GM23338 (cell line): Measurements from ENCODE around the gene SPATA4. TPM values are rescaled to one million over a fixed set of nuclear protein-coding genes. Genes with fewer than 3 reads are reported as not detected.

Experiments used
- ATAC-seq: fragments of 200-7000 bp; cut with Tn5 transposase; 3 replicates; pipeline ENCODE4 v1.9.1; 2020
- DNase-seq: peaks from one replicate; pipeline ENCODE4 v3.0.0-alpha.2; 2015; ENCODE audit warnings: low spot score
- H2AFZ ChIP-seq: fragments of 200-600 bp; sonication (generic); 2 replicates; pipeline ENCODE4 v1.8.0; 2016; ENCODE audit warnings: antibody characterized with exemption, mild to moderate bottlenecking, moderate library complexity
- H3F3A ChIP-seq: fragments of 200-600 bp; sonication (generic); replicated peaks from 2 replicates; pipeline ENCODE4 v1.8.0; 2017; ENCODE audit warnings: antibody characterized with exemption, mixed run types, low read depth
- H3K27ac ChIP-seq: fragments of 200-600 bp; sonication (generic); 2 replicates; pipeline ENCODE4 v1.6.1; 2016; ENCODE audit warnings: low read depth
- H3K27me3 ChIP-seq: fragments of 200-600 bp; sonication (generic); 2 replicates; pipeline ENCODE4 v1.8.0; 2016; ENCODE audit warnings: mild to moderate bottlenecking, mixed run types, moderate library complexity; ENCODE audit not compliant: insufficient read depth
- H3K36me3 ChIP-seq: fragments of 200-600 bp; sonication (generic); 2 replicates; pipeline ENCODE4 v1.8.0; 2016; ENCODE audit warnings: mild to moderate bottlenecking; ENCODE audit not compliant: insufficient read depth
- H3K4me1 ChIP-seq: fragments of 200-600 bp; sonication (generic); 2 replicates; pipeline ENCODE4 v1.8.0; 2016; ENCODE audit warnings: mild to moderate bottlenecking, moderate library complexity; ENCODE audit not compliant: insufficient read depth
- H3K4me2 ChIP-seq: fragments of 200-600 bp; sonication (generic); 2 replicates; pipeline ENCODE4 v1.7.1; 2017; ENCODE audit warnings: mixed run types
- H3K4me3 ChIP-seq: fragments of 200-600 bp; sonication (generic); 2 replicates; pipeline ENCODE4 v1.6.1; 2016; ENCODE audit warnings: mixed run types
- H3K79me2 ChIP-seq: fragments of 200-600 bp; sonication (generic); replicated peaks from 2 replicates; pipeline ENCODE4 v1.8.0; 2017; ENCODE audit warnings: mild to moderate bottlenecking; ENCODE audit not compliant: insufficient read depth
- H3K9me2 ChIP-seq: fragments of 200-600 bp; sonication (generic); 2 replicates; pipeline ENCODE4 v1.8.0; 2017; ENCODE audit not compliant: insufficient read depth
- H4K20me1 ChIP-seq: fragments of 200-600 bp; sonication (generic); replicated peaks from 2 replicates; pipeline ENCODE4 v1.8.0; 2017; ENCODE audit warnings: mild to moderate bottlenecking; ENCODE audit not compliant: insufficient read depth
- H3K27ac Mint-ChIP-seq: 2 replicates; pipeline ENCODE4 v1.8.0; 2020; ENCODE audit warnings: inconsistent platforms, mild to moderate bottlenecking, moderate library complexity, mixed read lengths
- H3K27me3 Mint-ChIP-seq: 3 replicates; pipeline ENCODE4 v1.8.0; 2022; ENCODE audit warnings: low read depth, mild to moderate bottlenecking, moderate library complexity, mixed read lengths, inconsistent platforms; ENCODE audit not compliant: insufficient read depth, poor library complexity
- H3K36me3 Mint-ChIP-seq: 3 replicates; pipeline ENCODE4 v1.8.0; 2021; ENCODE audit warnings: low read depth, mild to moderate bottlenecking, inconsistent platforms, moderate library complexity, mixed read lengths
- H3K4me1 Mint-ChIP-seq: 3 replicates; pipeline ENCODE4 v1.8.0; 2020; ENCODE audit warnings: mild to moderate bottlenecking, inconsistent platforms, mixed read lengths
- H3K4me3 Mint-ChIP-seq: 3 replicates; pipeline ENCODE4 v1.8.0; 2021; ENCODE audit warnings: moderate library complexity, mild to moderate bottlenecking, inconsistent platforms, mixed read lengths
- H3K9me3 Mint-ChIP-seq: 3 replicates; pipeline ENCODE4 v1.8.0; 2020; ENCODE audit warnings: moderate library complexity, mild to moderate bottlenecking, inconsistent platforms, mixed read lengths
- CREB1 ChIP-seq: fragments of 250-450 bp; sonication (Bioruptor Pico); IDR thresholded peaks from 2 replicates; pipeline ENCODE4 v1.5.0; 2020; ENCODE audit warnings: low read depth, mild to moderate bottlenecking, moderate library complexity
- ETS1 ChIP-seq: IDR thresholded peaks from 2 replicates; pipeline ENCODE4 v1.6.1; 2016; ENCODE audit warnings: antibody characterized with exemption
- EZH2 ChIP-seq: fragments of 200-600 bp; sonication (generic); IDR thresholded peaks from one replicate; pipeline ENCODE4 v1.8.0; 2017; ENCODE audit warnings: antibody characterized with exemption, mild to moderate bottlenecking, low read depth; ENCODE audit not compliant: unreplicated experiment
- EZH2phosphoT487 ChIP-seq: fragments of 200-600 bp; sonication (generic); IDR thresholded peaks from one replicate; pipeline ENCODE4 v1.8.1; 2018; ENCODE audit warnings: antibody characterized with exemption; ENCODE audit not compliant: unreplicated experiment
- POLR2AphosphoS5 ChIP-seq: IDR thresholded peaks from 2 replicates; pipeline ENCODE4 v1.6.1; 2016; ENCODE audit warnings: antibody characterized with exemption, low read depth
- ZNF331 ChIP-seq: fragments of 250-450 bp; sonication (Bioruptor Pico); IDR thresholded peaks from 2 replicates; pipeline ENCODE4 v1.5.0; 2020; ENCODE audit warnings: low read depth, mild to moderate bottlenecking, moderate library complexity
- ZNF462 ChIP-seq: fragments of 250-450 bp; sonication (Bioruptor Pico); IDR thresholded peaks from 2 replicates; pipeline ENCODE4 v1.5.0; 2020; ENCODE audit warnings: mild to moderate bottlenecking, moderate library complexity
- polyA plus RNA-seq: library from polyadenylated mRNA; unstranded; fragments of >200 nt; fragmentation: Nextera tagmentation; extraction: Ambion mirVana; gene quantifications from 2 replicates; pipeline ENCODE4 v1.2.1, GENCODE V29; 2016
- total RNA-seq: library from RNA; depleted of rRNA; stranded (reverse); fragments of >200 nt; shearing (Covaris generic); gene quantifications from 2 replicates; pipeline ENCODE4 v1.2.3, GENCODE V29; 2014
- TF ChIP-seq, protein P1 (sequence below): IDR thresholded peaks from one replicate; pipeline ENCODE4 v1.6.1; 2018; ENCODE audit warnings: antibody characterized with exemption; ENCODE audit not compliant: unreplicated experiment
- TF ChIP-seq, protein P2 (sequence below), 2 experiments: fragments of 200-600 bp in 1 of 2; sonication (generic) in 1 of 2; conservative IDR thresholded peaks; 2 replicates each; pipeline versions ENCODE4 v1.5.1 to v1.6.1; 2016 to 2017; ENCODE audit warnings: antibody characterized with exemption in 2 of 2, low read depth in 2 of 2, mild to moderate bottlenecking in 2 of 2, moderate library complexity in 1 of 2

SPATA4 gene
- total and polyA plus RNA-seq, 2 experiments from 2014 or later = not detected

- no peak for TF ChIP-seq POLR2AphosphoS5
- TF ChIP-seq ETS1 = no peak
- TF ChIP-seq EZH2phosphoT487 = no peak
- no peak for TF ChIP-seq EZH2
- TF ChIP-seq, protein P1, sequence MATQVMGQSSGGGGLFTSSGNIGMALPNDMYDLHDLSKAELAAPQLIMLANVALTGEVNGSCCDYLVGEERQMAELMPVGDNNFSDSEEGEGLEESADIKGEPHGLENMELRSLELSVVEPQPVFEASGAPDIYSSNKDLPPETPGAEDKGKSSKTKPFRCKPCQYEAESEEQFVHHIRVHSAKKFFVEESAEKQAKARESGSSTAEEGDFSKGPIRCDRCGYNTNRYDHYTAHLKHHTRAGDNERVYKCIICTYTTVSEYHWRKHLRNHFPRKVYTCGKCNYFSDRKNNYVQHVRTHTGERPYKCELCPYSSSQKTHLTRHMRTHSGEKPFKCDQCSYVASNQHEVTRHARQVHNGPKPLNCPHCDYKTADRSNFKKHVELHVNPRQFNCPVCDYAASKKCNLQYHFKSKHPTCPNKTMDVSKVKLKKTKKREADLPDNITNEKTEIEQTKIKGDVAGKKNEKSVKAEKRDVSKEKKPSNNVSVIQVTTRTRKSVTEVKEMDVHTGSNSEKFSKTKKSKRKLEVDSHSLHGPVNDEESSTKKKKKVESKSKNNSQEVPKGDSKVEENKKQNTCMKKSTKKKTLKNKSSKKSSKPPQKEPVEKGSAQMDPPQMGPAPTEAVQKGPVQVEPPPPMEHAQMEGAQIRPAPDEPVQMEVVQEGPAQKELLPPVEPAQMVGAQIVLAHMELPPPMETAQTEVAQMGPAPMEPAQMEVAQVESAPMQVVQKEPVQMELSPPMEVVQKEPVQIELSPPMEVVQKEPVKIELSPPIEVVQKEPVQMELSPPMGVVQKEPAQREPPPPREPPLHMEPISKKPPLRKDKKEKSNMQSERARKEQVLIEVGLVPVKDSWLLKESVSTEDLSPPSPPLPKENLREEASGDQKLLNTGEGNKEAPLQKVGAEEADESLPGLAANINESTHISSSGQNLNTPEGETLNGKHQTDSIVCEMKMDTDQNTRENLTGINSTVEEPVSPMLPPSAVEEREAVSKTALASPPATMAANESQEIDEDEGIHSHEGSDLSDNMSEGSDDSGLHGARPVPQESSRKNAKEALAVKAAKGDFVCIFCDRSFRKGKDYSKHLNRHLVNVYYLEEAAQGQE = no peak
- TF ChIP-seq, protein P2, sequence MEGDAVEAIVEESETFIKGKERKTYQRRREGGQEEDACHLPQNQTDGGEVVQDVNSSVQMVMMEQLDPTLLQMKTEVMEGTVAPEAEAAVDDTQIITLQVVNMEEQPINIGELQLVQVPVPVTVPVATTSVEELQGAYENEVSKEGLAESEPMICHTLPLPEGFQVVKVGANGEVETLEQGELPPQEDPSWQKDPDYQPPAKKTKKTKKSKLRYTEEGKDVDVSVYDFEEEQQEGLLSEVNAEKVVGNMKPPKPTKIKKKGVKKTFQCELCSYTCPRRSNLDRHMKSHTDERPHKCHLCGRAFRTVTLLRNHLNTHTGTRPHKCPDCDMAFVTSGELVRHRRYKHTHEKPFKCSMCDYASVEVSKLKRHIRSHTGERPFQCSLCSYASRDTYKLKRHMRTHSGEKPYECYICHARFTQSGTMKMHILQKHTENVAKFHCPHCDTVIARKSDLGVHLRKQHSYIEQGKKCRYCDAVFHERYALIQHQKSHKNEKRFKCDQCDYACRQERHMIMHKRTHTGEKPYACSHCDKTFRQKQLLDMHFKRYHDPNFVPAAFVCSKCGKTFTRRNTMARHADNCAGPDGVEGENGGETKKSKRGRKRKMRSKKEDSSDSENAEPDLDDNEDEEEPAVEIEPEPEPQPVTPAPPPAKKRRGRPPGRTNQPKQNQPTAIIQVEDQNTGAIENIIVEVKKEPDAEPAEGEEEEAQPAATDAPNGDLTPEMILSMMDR (conservative IDR thresholded peaks at IDR 0.05; ENCODE audit: low read depth in 2 of 2) = no peak
Observed at GRCh38 chr4:176241703-176242102, 46.3 kb upstream of the SPATA4 start (continued).

DNA sequence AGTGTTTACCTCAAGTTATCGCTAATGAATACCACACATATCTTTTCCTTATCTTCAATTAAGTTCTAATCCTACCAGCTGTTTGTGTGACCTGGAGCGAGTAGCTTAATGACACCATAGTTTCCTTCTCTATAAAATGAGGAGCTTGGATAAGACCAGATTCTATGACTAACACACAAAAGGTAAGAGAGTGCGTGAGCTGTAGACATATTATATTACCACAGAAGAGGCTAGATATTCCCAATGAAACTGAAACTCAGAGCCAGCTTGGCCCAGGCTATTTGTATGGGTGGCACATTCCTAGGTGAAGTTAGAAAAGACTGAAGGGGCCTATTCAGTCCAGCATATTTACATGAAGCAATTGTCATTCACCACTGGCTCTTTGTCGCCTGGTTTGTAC is 43.4 kb upstream of the SPATA4 start:
- Mint-ChIP-seq H3K9me3 (no peaks in the 10 kb centered on the region), H3K4me3 (no peak overlapping the region), H3K27ac (no peak overlapping the region), H3K27me3 (no peaks in the 10 kb centered on the region), H3K4me1 (peaks cover 12% of the 10 kb centered on the region; the same call in 2 of the 3 replicates), H3K36me3 (no peaks in the 10 kb centered on the region)
- Histone ChIP-seq H3K4me2 (no peak overlapping the region), H3K9me2 (no peaks in the 10 kb centered on the region), H3K79me2 (no peaks in the 10 kb centered on the region), H3K4me3 (no peak overlapping the region), H3K27ac (no peak overlapping the region), H3K36me3 (no peaks in the 10 kb centered on the region), H4K20me1 (no peaks in the 10 kb centered on the region), H3K4me1 (0 out of 2 replicates have a peak, but pooled peaks cover 3% of the 10 kb centered on the region), H3K27me3 (no peaks in the 10 kb centered on the region), H3F3A (no peaks in the 10 kb centered on the region), H2AFZ (no peak overlapping the region)
- peak; percentile 56 for ATAC-seq
- DNase-seq = peak; percentile 23
- no peak for TF ChIP-seq ZNF462
- no peak for TF ChIP-seq ETS1
- TF ChIP-seq ZNF331 (CRISPR knock-in tag) = no peak
- no peak for TF ChIP-seq POLR2AphosphoS5
- no peak for TF ChIP-seq CREB1 (CRISPR knock-in tag)
- no peak for TF ChIP-seq EZH2
